Measurements from ENCODE around the gene GLTPD2. TPM values are rescaled to one million over a fixed set of nuclear protein-coding genes. Genes with fewer than 3 reads are reported as not detected.
A peak's percentile ranks its signal among the peaks of the same experiment; 100 is the strongest.

Gene GLTPD2
- total RNA-seq, 1 experiment from 2014 or later: not detected

DNA sequence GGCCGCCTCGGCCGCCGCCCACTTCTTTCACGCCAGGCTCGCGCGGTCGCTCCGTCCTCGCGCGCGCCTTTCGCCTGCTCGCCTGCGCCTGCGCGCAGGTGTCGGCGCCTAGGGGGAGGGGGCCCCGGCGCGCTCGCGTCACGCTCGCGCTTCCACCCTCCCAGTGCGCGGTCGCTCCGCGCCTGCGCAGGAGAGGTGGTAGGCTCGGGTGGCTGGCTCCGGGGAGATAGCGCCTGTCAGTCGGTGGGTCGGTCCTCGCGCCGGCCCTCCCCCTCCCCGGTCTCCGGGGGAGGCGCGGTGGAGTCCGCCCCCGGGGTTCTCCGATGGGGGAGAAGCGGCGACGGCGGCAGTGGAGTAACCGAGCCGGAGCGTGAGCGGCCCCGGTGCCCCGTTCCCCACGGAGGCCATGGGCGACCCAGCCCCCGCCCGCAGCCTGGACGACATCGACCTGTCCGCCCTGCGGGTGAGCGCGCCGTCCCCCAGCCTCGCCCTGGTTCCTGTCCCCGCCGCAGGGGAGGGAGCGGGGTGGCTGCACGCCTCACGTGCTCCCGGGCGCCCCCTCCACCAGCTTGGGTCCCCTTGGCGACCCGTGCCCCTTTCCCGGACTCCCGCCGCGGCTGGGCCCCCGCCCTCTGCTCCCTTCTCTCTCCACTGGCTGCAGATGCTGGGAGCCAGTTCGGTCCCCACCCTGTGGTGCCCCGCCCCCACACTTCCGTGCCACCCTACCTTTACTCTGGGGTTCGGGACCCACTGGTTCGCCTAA, 44.6 kb downstream of the GLTPD2 start, which contains the start of gene MINK1:
MINK1 (plus strand) TSS at position 163 of the 763 bp plus-strand sequence; CDS start at position 407, 244 bp downstream.
- TF ChIP-seq, protein P1, sequence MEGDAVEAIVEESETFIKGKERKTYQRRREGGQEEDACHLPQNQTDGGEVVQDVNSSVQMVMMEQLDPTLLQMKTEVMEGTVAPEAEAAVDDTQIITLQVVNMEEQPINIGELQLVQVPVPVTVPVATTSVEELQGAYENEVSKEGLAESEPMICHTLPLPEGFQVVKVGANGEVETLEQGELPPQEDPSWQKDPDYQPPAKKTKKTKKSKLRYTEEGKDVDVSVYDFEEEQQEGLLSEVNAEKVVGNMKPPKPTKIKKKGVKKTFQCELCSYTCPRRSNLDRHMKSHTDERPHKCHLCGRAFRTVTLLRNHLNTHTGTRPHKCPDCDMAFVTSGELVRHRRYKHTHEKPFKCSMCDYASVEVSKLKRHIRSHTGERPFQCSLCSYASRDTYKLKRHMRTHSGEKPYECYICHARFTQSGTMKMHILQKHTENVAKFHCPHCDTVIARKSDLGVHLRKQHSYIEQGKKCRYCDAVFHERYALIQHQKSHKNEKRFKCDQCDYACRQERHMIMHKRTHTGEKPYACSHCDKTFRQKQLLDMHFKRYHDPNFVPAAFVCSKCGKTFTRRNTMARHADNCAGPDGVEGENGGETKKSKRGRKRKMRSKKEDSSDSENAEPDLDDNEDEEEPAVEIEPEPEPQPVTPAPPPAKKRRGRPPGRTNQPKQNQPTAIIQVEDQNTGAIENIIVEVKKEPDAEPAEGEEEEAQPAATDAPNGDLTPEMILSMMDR (IDR thresholded peaks at IDR 0.05): no peak
- no peak for TF ChIP-seq TCF7L2 (IDR thresholded peaks at IDR 0.05; ENCODE audit: low read depth, low read length)
- TF ChIP-seq SIN3A (IDR thresholded peaks at IDR 0.05; ENCODE audit: borderline replicate concordance, insufficient read depth, low read depth, low read length): no peak
- 0 out of 2 replicates have a peak, but pooled peaks have one; percentile 34 for TF ChIP-seq POLR2AphosphoS5 (IDR thresholded peaks at IDR 0.05; ENCODE audit: low read depth, low read length)
- TF ChIP-seq, protein P2, sequence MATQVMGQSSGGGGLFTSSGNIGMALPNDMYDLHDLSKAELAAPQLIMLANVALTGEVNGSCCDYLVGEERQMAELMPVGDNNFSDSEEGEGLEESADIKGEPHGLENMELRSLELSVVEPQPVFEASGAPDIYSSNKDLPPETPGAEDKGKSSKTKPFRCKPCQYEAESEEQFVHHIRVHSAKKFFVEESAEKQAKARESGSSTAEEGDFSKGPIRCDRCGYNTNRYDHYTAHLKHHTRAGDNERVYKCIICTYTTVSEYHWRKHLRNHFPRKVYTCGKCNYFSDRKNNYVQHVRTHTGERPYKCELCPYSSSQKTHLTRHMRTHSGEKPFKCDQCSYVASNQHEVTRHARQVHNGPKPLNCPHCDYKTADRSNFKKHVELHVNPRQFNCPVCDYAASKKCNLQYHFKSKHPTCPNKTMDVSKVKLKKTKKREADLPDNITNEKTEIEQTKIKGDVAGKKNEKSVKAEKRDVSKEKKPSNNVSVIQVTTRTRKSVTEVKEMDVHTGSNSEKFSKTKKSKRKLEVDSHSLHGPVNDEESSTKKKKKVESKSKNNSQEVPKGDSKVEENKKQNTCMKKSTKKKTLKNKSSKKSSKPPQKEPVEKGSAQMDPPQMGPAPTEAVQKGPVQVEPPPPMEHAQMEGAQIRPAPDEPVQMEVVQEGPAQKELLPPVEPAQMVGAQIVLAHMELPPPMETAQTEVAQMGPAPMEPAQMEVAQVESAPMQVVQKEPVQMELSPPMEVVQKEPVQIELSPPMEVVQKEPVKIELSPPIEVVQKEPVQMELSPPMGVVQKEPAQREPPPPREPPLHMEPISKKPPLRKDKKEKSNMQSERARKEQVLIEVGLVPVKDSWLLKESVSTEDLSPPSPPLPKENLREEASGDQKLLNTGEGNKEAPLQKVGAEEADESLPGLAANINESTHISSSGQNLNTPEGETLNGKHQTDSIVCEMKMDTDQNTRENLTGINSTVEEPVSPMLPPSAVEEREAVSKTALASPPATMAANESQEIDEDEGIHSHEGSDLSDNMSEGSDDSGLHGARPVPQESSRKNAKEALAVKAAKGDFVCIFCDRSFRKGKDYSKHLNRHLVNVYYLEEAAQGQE (IDR thresholded peaks at IDR 0.05; ENCODE audit: insufficient read depth in 1 of 2, low read depth in 2 of 2, low read length in 1 of 2): no peak
- H3K4me3 ChIP-seq (ENCODE audit: low read depth in 2 of 2, low read length in 2 of 2): peak within 1 kb of the TSS; percentile 73 to 86
- peaks cover 9% of the 10 kb centered on the region for H3K4me1 ChIP-seq (ENCODE audit: control insufficient read depth, insufficient read depth, low read length)
- BruUV-seq (replicated peaks): no TSS peak
- intact Hi-C loops (cut with micrococcal nuclease; ENCODE audit: unreplicated experiment): no loop called here
- in situ Hi-C loops (cut with HindIII; ENCODE audit: low pct_unique_long_range_greater_than_20kb, low sequenced_read_pairs): no loop called here
- ChIA-PET POLR2A (no interaction called here), CTCF (no interaction called here)
- ATAC-seq (peak; percentile 94), DNase-seq (ENCODE audit: low read depth, low spot score) (peak; percentile 78)
- H3K9me3 ChIP-seq (ENCODE audit: control insufficient read depth, insufficient read depth, low read depth, low read length): no peaks in the 10 kb centered on the region
- peak within 1 kb of the TSS; percentile 81 for H3K27ac ChIP-seq (ENCODE audit: low read length)
- H3K36me3 ChIP-seq (ENCODE audit: control insufficient read depth, insufficient read depth, low read length): no peaks in the 10 kb centered on the region
- H3K27me3 ChIP-seq (ENCODE audit: control insufficient read depth, insufficient read depth, low read length): no peaks in the 10 kb centered on the region

DNA sequence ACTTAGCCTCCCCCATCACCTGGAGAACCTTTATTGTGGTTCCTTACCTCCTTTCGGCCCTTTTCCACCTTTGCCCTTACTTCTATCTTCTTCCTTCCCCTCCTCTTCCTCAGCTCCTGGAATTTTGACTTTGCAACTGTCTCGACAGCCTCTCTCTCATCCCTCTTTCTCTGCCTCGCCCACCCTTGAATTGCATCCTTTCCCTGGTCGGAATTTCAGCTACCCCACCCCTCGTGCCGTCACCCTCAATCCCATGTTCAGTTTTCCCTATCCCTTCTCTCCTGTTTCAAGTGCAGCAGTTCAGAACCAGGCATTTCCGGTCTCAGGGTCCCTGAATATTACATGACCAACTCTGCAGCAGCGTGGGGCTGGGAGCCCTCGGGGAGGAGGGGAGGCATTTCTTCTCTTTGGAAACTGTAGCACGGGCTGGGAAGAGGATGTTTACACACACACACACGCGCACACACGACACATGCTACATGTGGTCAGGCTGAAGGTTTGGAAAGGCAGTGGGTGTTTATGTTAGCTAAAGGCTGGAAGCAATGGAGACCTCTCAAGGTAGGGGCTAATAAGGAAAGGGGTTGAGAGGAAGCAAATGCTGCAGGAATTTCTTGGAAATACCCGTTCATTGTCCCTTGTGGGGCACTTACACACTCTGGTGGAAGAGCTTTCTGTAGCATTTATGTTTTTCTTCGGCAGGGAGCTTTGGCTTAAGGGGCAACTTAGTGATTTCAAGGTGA, 45.3 kb downstream of the GLTPD2 start:
- no peaks in the 10 kb centered on the region for H3K9me3 ChIP-seq (ENCODE audit: control insufficient read depth, insufficient read depth, low read depth, low read length)
- ChIA-PET CTCF (no interaction called here), POLR2A (no interaction called here)
- no peaks in the 10 kb centered on the region for H3K27me3 ChIP-seq (ENCODE audit: control insufficient read depth, insufficient read depth, low read length)
- ATAC-seq: peak; percentile 44; the same call in 1 of the 2 replicates
- in situ Hi-C loops (cut with HindIII; ENCODE audit: low pct_unique_long_range_greater_than_20kb, low sequenced_read_pairs) (no loop called here), intact Hi-C loops (cut with micrococcal nuclease; ENCODE audit: unreplicated experiment) (no loop called here)
- TSS peak; percentile 79 for BruUV-seq (replicated peaks)
- H3K36me3 ChIP-seq (ENCODE audit: control insufficient read depth, insufficient read depth, low read length): no peaks in the 10 kb centered on the region
- H3K4me3 ChIP-seq (ENCODE audit: low read depth in 2 of 2, low read length in 2 of 2): peak overlapping the region; percentile 73 to 86
- peak overlapping the region; percentile 75 for H3K27ac ChIP-seq (ENCODE audit: low read length)
- no peak for DNase-seq (ENCODE audit: low read depth, low spot score)
- TF ChIP-seq, protein P2 (IDR thresholded peaks at IDR 0.05; ENCODE audit: insufficient read depth in 1 of 2, low read depth in 2 of 2, low read length in 1 of 2): no peak
- TF ChIP-seq, protein P1 (IDR thresholded peaks at IDR 0.05): no peak
- TF ChIP-seq POLR2AphosphoS5 (IDR thresholded peaks at IDR 0.05; ENCODE audit: low read depth, low read length) (no peak), SIN3A (IDR thresholded peaks at IDR 0.05; ENCODE audit: borderline replicate concordance, insufficient read depth, low read depth, low read length) (no peak), TCF7L2 (IDR thresholded peaks at IDR 0.05; ENCODE audit: low read depth, low read length) (no peak)
- H3K4me1 ChIP-seq (ENCODE audit: control insufficient read depth, insufficient read depth, low read length): peaks cover 9% of the 10 kb centered on the region

Data from Panc1 (cell line).